HG02884 (cell line): ENCODE data around the gene DLL3.
"Not testable (repeated sequence)": the region's sequence is repeated elsewhere in the genome, so short reads cannot be mapped to it uniquely, and the experiment has no call there.

Experiments used
- ATAC-seq: cut with Tn5 transposase; IDR thresholded peaks from one replicate; pipeline ENCODE4 v1.9.1; 2021; ENCODE audit warnings: mild to moderate bottlenecking, moderate library complexity; ENCODE audit not compliant: unreplicated experiment

The DLL3 gene

GRCh38 chr19:39498798-39499642 is at the start of gene DLL3:
Gene DLL3, plus strand, starts transcription at chr19:39498947. Its CDS starts 28 bp downstream, at chr19:39498975.
- no peak for ATAC-seq

GRCh38 chr19:39449116-39449797 is 49.5 kb upstream of the DLL3 start:
- no peak for ATAC-seq

- ATAC-seq = not testable (repeated sequence)
Measured at GRCh38 chr19:39451257-39451656, 47.5 kb upstream of the DLL3 start.

GRCh38 chr19:39463403-39463802 is 35.3 kb upstream of the DLL3 start:
- no peak for ATAC-seq

GRCh38 chr19:39465956-39466747 is 32.6 kb upstream of the DLL3 start:
- no peak for ATAC-seq

- no peak for ATAC-seq
Measured at GRCh38 chr19:39467941-39468340, 30.8 kb upstream of the DLL3 start.

GRCh38 chr19:39469036-39469435 is 29.7 kb upstream of the DLL3 start:
- ATAC-seq = no peak

GRCh38 chr19:39469567-39469966 is 29.2 kb upstream of the DLL3 start:
- ATAC-seq = no peak

- ATAC-seq = no peak
Measured at GRCh38 chr19:39470724-39471339, 27.9 kb upstream of the DLL3 start.

- no peak for ATAC-seq
Measured at GRCh38 chr19:39471756-39472536, 26.8 kb upstream of the DLL3 start.

- no peak for ATAC-seq
Measured at GRCh38 chr19:39472746-39473442, 25.9 kb upstream of the DLL3 start.

GRCh38 chr19:39473443-39473960 is 25.2 kb upstream of the DLL3 start:
- no peak for ATAC-seq

GRCh38 chr19:39474139-39474620 is 24.6 kb upstream of the DLL3 start:
- no peak for ATAC-seq

- ATAC-seq = no peak
Measured at GRCh38 chr19:39475748-39476147, 23.0 kb upstream of the DLL3 start.

- not testable (repeated sequence) for ATAC-seq
Measured at GRCh38 chr19:39479319-39479801, 19.4 kb upstream of the DLL3 start.

GRCh38 chr19:39479916-39480315 is 18.8 kb upstream of the DLL3 start:
- ATAC-seq = no peak

- ATAC-seq = peak; percentile 87
Measured at GRCh38 chr19:39480337-39481228, 18.2 kb upstream of the DLL3 start, which contains the start of gene TIMM50. Gene TIMM50, plus strand, starts transcription at chr19:39480838. Its CDS starts 16 bp downstream, at chr19:39480854.

GRCh38 chr19:39481229-39481545 is 17.6 kb upstream of the DLL3 start:
- no peak for ATAC-seq
